NB4 (cell line): ENCODE results near the gene ZBED4.

Source experiments
- CTCF ChIP-seq: IDR thresholded peaks from one replicate; pipeline ENCODE4 v1.5.1; 2012; ENCODE audit warnings: low read depth, low read length
- MYC ChIP-seq: IDR thresholded peaks from 2 replicates; pipeline ENCODE4 v1.6.1; 2011; ENCODE audit warnings: low read depth, low read length
- POLR2A ChIP-seq: IDR thresholded peaks from 2 replicates; pipeline ENCODE4 v1.6.1; 2011; ENCODE audit warnings: mild to moderate bottlenecking; ENCODE audit not compliant: insufficient read length; ENCODE audit errors: extremely low read depth

GRCh38 chr22:49852898-49853894 lies at the start of gene ZBED4:
- TF ChIP-seq MYC (peak; percentile 44; the same call in 1 of the 2 replicates), CTCF (no peak), POLR2A (peak; percentile 74)
